PC-3 (cell line): Measurements from ENCODE around the gene LRRC28. TPM values are rescaled to one million over a fixed set of nuclear protein-coding genes. Genes with fewer than 3 reads are reported as not detected.

Experiments
- ATAC-seq: fragments of 200-7000 bp; cut with Tn5 transposase; 2 replicates; pipeline ENCODE4 v1.9.1; 2020; ENCODE audit warnings: mild to moderate bottlenecking, moderate library complexity
- BruUV-seq: library from RNA; stranded (reverse); fragments of 400-500 nt; replicated peaks from 2 replicates; lab custom pipeline; 2021; lab: Mats Ljungman, UMichigan
- CTCF ChIA-PET: fragments of 300-600 bp; sonication (Branson Sonifier 250); formaldehyde crosslinking; loops from one replicate; lab custom pipeline; 2022; ENCODE audit warnings: antibody characterized with exemption; lab: Charles Lee
- POLR2A ChIA-PET: fragments of 300-600 bp; sonication (Branson Sonifier 250); formaldehyde crosslinking; loops from one replicate; lab custom pipeline; 2022; ENCODE audit warnings: antibody characterized with exemption; ENCODE audit not compliant: unreplicated experiment; lab: Charles Lee
- DNase-seq: peaks from one replicate; pipeline ENCODE4 v3.0.0-alpha.2; 2015
- H2AFZ ChIP-seq: fragments of 300-600 bp; sonication (generic); 2 replicates; pipeline ENCODE4 v1.6.0; 2016; ENCODE audit warnings: antibody characterized with exemption, low read length
- H3F3A ChIP-seq: fragments of 300-600 bp; sonication (generic); one replicate; pipeline ENCODE4 v1.6.0; 2017; ENCODE audit warnings: antibody characterized with exemption, low read length, control low read depth, mild to moderate bottlenecking; ENCODE audit not compliant: unreplicated experiment
- H3K27ac ChIP-seq: fragments of 300-600 bp; sonication (generic); 2 replicates; pipeline ENCODE4 v1.5.1; 2016; ENCODE audit warnings: mild to moderate bottlenecking, low read length
- H3K27me3 ChIP-seq: fragments of 300-600 bp; sonication (generic); 2 replicates; pipeline ENCODE4 v1.6.1; 2016; ENCODE audit warnings: low read length, mixed read lengths
- H3K36me3 ChIP-seq: fragments of 300-600 bp; sonication (generic); 2 replicates; pipeline ENCODE4 v1.6.1; 2016; ENCODE audit warnings: low read depth, mixed run types, low read length, mixed read lengths
- H3K4me1 ChIP-seq: fragments of 300-600 bp; sonication (generic); 2 replicates; pipeline ENCODE4 v1.5.1; 2016; ENCODE audit warnings: low read length; ENCODE audit not compliant: insufficient read depth
- H3K4me2 ChIP-seq: fragments of 300-600 bp; sonication (generic); 2 replicates; pipeline ENCODE4 v1.6.0; 2016; ENCODE audit warnings: low read length
- H3K4me3 ChIP-seq: fragments of 300-600 bp; sonication (generic); 2 replicates; pipeline ENCODE4 v1.5.1; 2016; ENCODE audit warnings: mild to moderate bottlenecking, low read length, mixed read lengths
- H3K79me2 ChIP-seq: fragments of 300-600 bp; sonication (generic); 2 replicates; pipeline ENCODE4 v1.6.1; 2017; ENCODE audit warnings: low read length, mixed read lengths
- H3K9ac ChIP-seq: fragments of 300-600 bp; sonication (generic); 2 replicates; pipeline ENCODE4 v1.6.0; 2016; ENCODE audit warnings: mild to moderate bottlenecking, low read length
- H3K9me2 ChIP-seq: fragments of 300-600 bp; sonication (generic); replicated peaks from 2 replicates; pipeline ENCODE4 v1.6.1; 2016; ENCODE audit warnings: mixed run types, low read length, mixed read lengths
- H3K9me3 ChIP-seq: fragments of 300-600 bp; sonication (generic); 2 replicates; pipeline ENCODE4 v1.6.1; 2016; ENCODE audit warnings: low read length, mixed read lengths
- H4K20me1 ChIP-seq: fragments of 300-600 bp; sonication (generic); 2 replicates; pipeline ENCODE4 v1.6.1; 2016; ENCODE audit warnings: low read length, mixed read lengths
- EZH2 ChIP-seq: fragments of 300-600 bp; sonication (generic); IDR thresholded peaks from one replicate; pipeline ENCODE4 v1.6.1; 2017; ENCODE audit warnings: antibody characterized with exemption, mild to moderate bottlenecking, low read length; ENCODE audit not compliant: unreplicated experiment
- EZH2phosphoT487 ChIP-seq: fragments of 300-600 bp; sonication (generic); IDR thresholded peaks from 2 replicates; pipeline ENCODE4 v1.6.1; 2018; ENCODE audit warnings: mild to moderate bottlenecking, antibody characterized with exemption, low read length, borderline replicate concordance
- intact Hi-C: fragments of 100-400 bp; cut with micrococcal nuclease; formaldehyde crosslinking; loops from 2 replicates; pipeline ENCODE4 v1.9.0; 2023
- total RNA-seq: library from RNA; depleted of rRNA; stranded (reverse); fragments of >200 nt; gene quantifications from 2 replicates; pipeline ENCODE4 v1.2.3, GENCODE V29; 2014
- TF ChIP-seq, protein P1 (sequence below): fragments of 300-600 bp; sonication (generic); conservative IDR thresholded peaks from 2 replicates; pipeline ENCODE4 v1.5.1; 2017; ENCODE audit warnings: antibody characterized with exemption, low read depth, mild to moderate bottlenecking, low read length

The LRRC28 gene
- total RNA-seq, 1 experiment from 2014 or later, result 10.6 TPM

DNA sequence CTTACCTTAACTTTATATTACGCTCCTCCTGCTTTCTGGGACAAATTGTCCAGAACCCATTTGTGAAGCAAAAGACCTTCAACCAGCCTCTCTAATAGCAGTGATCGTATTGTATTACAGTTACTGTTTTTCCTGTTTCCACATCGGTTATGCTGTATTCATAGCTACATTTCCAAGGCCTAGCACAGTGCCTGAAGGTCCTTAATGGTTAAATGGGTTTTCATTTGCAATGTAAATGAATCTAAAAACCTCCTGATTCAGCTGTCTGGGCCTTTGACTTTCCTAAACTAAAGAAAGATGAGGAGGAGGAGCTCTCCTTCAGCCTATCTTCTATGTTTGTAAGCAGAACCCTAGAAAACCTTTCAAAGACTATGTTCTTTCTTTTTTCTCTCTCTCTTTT lies 99.1 kb downstream of the LRRC28 start:
- Histone ChIP-seq H3K36me3 (no peaks in the 10 kb centered on the region), H3K4me3 (no peak overlapping the region), H3K27ac (no peak overlapping the region), H4K20me1 (no peaks in the 10 kb centered on the region), H3K4me2 (no peak overlapping the region), H3K4me1 (no peaks in the 10 kb centered on the region), H3F3A (no peaks in the 10 kb centered on the region), H3K9me2 (no peaks in the 10 kb centered on the region), H3K79me2 (no peaks in the 10 kb centered on the region), H3K9ac (no peak overlapping the region), H3K27me3 (no peaks in the 10 kb centered on the region), H2AFZ (no peak overlapping the region), H3K9me3 (0 out of 2 replicates have a peak, but pooled peaks cover 6% of the 10 kb centered on the region)
- ChIA-PET CTCF (no interaction called here), POLR2A (no interaction called here)
- TF ChIP-seq, protein P1, sequence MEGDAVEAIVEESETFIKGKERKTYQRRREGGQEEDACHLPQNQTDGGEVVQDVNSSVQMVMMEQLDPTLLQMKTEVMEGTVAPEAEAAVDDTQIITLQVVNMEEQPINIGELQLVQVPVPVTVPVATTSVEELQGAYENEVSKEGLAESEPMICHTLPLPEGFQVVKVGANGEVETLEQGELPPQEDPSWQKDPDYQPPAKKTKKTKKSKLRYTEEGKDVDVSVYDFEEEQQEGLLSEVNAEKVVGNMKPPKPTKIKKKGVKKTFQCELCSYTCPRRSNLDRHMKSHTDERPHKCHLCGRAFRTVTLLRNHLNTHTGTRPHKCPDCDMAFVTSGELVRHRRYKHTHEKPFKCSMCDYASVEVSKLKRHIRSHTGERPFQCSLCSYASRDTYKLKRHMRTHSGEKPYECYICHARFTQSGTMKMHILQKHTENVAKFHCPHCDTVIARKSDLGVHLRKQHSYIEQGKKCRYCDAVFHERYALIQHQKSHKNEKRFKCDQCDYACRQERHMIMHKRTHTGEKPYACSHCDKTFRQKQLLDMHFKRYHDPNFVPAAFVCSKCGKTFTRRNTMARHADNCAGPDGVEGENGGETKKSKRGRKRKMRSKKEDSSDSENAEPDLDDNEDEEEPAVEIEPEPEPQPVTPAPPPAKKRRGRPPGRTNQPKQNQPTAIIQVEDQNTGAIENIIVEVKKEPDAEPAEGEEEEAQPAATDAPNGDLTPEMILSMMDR, result no peak
- TF ChIP-seq EZH2phosphoT487 (no peak), EZH2 (no peak)
- ATAC-seq (no peak), DNase-seq (no peak)
- intact Hi-C loops, result no loop called here
- no TSS peak for BruUV-seq

DNA sequence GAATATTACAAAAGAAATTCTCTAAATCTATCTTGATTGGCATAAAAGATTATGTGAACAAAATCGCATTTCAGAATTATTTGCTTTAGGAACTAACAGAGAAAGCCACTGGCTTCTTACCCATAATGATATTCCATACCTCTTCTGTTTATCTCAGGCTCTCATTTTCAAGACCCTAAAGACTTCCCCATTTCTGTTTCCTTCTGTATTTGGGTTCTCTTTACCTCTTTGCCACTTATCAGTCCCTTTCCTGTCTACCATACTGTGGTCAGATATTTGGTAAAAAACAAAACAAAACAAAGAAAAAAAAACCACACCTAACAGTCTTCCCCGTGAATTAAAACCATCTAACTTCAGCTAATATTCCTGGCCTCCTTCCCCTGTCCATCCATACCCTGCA lies 108.5 kb downstream of the LRRC28 start:
- Histone ChIP-seq H3K9me3 (no peaks in the 10 kb centered on the region), H3K27me3 (no peaks in the 10 kb centered on the region), H3K36me3 (no peaks in the 10 kb centered on the region), H3K4me2 (no peak overlapping the region), H3K27ac (no peak overlapping the region), H3K79me2 (no peaks in the 10 kb centered on the region), H3K9ac (no peak overlapping the region), H3F3A (no peaks in the 10 kb centered on the region), H3K4me1 (no peaks in the 10 kb centered on the region), H2AFZ (no peak overlapping the region), H4K20me1 (no peaks in the 10 kb centered on the region), H3K4me3 (no peak overlapping the region), H3K9me2 (no peaks in the 10 kb centered on the region)
- no peak for DNase-seq
- no peak for ATAC-seq
- CTCF ChIA-PET, result no interaction called here
- TF ChIP-seq EZH2phosphoT487 (no peak), EZH2 (no peak)
- TF ChIP-seq, protein P1, result no peak
- POLR2A ChIA-PET, result no interaction called here
- no TSS peak for BruUV-seq
- intact Hi-C loops, result loop anchor here (5.0 kb wide), 1 partner anchor 72 kb away; no protein-coding TSS in a partner anchor

GRCh38 chr15:99361545-99362185 lies 110.4 kb downstream of the LRRC28 start:
- BruUV-seq, result no TSS peak
- Histone ChIP-seq H3K9me3 (no peaks in the 10 kb centered on the region), H3K27ac (no peak overlapping the region), H3K4me3 (no peak overlapping the region), H3K36me3 (no peaks in the 10 kb centered on the region), H3K79me2 (no peaks in the 10 kb centered on the region), H3K4me1 (no peaks in the 10 kb centered on the region), H3K27me3 (no peaks in the 10 kb centered on the region), H2AFZ (peak overlapping the region; percentile 63), H3K9ac (no peak overlapping the region), H3K4me2 (no peak overlapping the region), H4K20me1 (no peaks in the 10 kb centered on the region), H3K9me2 (no peaks in the 10 kb centered on the region), H3F3A (no peaks in the 10 kb centered on the region)
- CTCF ChIA-PET, result no interaction called here
- DNase-seq (peak; percentile 51), ATAC-seq (no peak)
- intact Hi-C loops, result loop anchor here (5.0 kb wide), 1 partner anchor 74 kb away; no protein-coding TSS in a partner anchor
- POLR2A ChIA-PET, result no interaction called here
- no peak for TF ChIP-seq EZH2
- TF ChIP-seq, protein P1, result peak; percentile 74
- no peak for TF ChIP-seq EZH2phosphoT487
